Endothelial cell of umbilical vein (primary cell): ENCODE results near the gene CLCN6.

Experiments used
- POLR2A ChIP-seq: IDR thresholded peaks from 2 replicates; pipeline ENCODE4 v1.6.1; 2012; ENCODE audit warnings: low read depth, mild to moderate bottlenecking, control low read depth, low read length
- POLR2AphosphoS5 ChIP-seq: IDR thresholded peaks from 2 replicates; pipeline ENCODE4 v1.6.1; 2012; ENCODE audit warnings: low read depth, mild to moderate bottlenecking, control low read depth, low read length, moderate library complexity; ENCODE audit not compliant: insufficient read depth
- TF ChIP-seq, protein P1 (sequence below), 2 donors: IDR thresholded peaks; 1 replicate in 1 of 2; 2 replicates in 1 of 2; pipeline ENCODE4 v1.5.1; 2011; ENCODE audit warnings: low read length in 2 of 2, mild to moderate bottlenecking in 2 of 2, moderate library complexity in 2 of 2, control low read depth in 1 of 2, inconsistent platforms in 1 of 2, low read depth in 1 of 2; ENCODE audit not compliant: insufficient read depth in 1 of 2; ENCODE audit errors: extremely low read depth in 1 of 2

DNA sequence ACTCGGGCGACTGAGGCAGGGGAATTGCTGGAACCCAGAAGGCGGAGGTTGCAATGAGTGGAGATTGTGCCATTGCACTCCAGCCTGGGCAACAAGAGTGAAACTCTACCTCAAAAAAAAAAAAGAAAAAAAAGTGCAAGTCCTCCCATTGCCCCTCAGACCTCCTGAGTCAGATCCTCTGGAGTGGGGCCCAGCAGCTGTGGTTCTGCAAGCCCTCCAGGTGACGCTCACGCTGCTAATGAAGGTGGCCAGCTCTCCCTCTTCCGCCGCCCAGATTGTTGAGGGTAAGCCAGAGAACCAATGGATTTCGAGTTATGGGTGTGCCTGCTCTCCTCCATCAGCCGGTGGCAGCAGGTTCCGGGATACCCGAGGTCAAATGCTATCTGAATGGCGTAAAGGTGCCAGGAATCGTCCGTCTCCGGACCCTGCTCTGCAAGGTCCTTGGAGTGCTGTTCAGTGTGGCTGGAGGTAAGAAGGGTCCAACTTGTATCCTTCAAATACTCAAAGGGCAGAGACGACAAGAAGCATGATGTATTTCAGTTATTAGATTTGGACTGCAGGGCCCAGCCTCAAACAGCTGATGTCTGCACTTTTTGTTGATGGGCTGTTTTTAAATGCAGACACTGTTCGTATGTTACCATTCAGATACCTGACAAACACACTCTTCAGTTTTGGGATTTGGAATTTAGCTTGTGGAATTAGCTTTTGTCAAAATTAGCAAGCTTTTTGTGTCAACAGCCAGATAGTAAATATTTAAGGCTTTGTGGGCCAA is 17.6 kb downstream of the CLCN6 start:
- TF ChIP-seq, protein P1, sequence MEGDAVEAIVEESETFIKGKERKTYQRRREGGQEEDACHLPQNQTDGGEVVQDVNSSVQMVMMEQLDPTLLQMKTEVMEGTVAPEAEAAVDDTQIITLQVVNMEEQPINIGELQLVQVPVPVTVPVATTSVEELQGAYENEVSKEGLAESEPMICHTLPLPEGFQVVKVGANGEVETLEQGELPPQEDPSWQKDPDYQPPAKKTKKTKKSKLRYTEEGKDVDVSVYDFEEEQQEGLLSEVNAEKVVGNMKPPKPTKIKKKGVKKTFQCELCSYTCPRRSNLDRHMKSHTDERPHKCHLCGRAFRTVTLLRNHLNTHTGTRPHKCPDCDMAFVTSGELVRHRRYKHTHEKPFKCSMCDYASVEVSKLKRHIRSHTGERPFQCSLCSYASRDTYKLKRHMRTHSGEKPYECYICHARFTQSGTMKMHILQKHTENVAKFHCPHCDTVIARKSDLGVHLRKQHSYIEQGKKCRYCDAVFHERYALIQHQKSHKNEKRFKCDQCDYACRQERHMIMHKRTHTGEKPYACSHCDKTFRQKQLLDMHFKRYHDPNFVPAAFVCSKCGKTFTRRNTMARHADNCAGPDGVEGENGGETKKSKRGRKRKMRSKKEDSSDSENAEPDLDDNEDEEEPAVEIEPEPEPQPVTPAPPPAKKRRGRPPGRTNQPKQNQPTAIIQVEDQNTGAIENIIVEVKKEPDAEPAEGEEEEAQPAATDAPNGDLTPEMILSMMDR (IDR thresholded peaks at IDR 0.05; ENCODE audit: extremely low read depth in 1 of 2, insufficient read depth in 1 of 2, low read depth in 1 of 2, low read length in 2 of 2): no peak
- TF ChIP-seq POLR2A (no peak), POLR2AphosphoS5 (no peak)
